ENCODE results near the gene RANBP10.

The RANBP10 gene

GRCh38 chr16:67825906-67826305, 19.5 kb upstream of the RANBP10 start:
- DNase-seq: no peak

DNA sequence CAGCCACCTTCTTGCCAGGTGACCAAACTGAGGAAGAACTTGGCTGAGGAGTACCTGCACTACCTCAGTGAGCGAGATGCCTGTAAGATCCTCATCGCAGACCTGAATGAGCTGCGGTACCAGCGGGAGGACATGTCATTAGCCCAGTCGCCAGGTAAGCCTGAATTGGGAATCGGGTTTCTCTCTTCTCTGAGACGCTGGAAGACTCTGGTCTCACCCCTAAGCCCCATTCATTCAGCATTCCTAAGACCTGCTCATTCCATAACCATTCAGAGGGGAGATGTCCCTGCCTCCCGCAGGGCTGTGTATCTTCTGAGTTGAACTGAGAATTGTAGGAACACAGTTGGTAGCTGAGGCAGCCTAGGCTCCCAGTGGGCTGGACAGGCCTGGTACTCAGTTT, 18.8 kb upstream of the RANBP10 start:
- DNase-seq: no peak

- no peak for DNase-seq
These were observed 16.2 kb upstream of the RANBP10 start for GRCh38 chr16:67822511-67822910.

DNA sequence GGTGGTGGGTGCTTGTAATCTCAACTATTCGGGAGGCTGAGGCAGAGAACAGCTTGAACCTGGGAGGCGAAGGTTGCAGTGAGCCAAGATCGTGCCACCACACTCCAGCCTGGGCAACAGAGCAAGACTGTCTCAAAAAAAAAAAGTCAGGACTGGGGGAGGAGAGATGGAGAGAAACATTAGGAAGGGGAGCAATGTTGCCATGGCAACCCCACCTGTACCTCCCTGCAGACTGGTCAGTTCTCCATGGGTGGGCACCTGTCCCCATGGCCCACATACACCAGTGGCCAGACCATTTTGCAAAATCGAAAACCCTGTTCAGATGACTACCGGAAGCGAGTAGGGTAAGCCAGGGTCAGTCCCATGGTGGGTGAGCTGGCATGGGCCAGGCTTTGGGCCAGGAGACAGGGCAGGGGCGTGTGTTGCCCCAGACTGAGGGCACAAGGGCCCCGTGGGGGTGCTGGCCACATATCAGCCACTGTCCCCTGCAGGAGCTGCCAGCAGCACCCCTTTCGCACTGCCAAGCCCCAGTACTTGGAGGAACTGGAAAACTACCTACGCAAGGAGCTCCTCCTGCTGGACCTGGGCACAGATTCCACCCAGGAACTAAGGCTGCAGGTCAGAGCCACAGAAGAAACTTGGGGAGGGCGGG, 14.4 kb upstream of the RANBP10 start:
- DNase-seq: no peak

GRCh38 chr16:67814567-67814966, 8.2 kb upstream of the RANBP10 start:
- no peak for DNase-seq

- no peak for DNase-seq
These were observed 5.5 kb upstream of the RANBP10 start for GRCh38 chr16:67811899-67812298.

GRCh38 chr16:67807148-67807682, 855 bp upstream of the RANBP10 start:
- no peak for DNase-seq

DNA sequence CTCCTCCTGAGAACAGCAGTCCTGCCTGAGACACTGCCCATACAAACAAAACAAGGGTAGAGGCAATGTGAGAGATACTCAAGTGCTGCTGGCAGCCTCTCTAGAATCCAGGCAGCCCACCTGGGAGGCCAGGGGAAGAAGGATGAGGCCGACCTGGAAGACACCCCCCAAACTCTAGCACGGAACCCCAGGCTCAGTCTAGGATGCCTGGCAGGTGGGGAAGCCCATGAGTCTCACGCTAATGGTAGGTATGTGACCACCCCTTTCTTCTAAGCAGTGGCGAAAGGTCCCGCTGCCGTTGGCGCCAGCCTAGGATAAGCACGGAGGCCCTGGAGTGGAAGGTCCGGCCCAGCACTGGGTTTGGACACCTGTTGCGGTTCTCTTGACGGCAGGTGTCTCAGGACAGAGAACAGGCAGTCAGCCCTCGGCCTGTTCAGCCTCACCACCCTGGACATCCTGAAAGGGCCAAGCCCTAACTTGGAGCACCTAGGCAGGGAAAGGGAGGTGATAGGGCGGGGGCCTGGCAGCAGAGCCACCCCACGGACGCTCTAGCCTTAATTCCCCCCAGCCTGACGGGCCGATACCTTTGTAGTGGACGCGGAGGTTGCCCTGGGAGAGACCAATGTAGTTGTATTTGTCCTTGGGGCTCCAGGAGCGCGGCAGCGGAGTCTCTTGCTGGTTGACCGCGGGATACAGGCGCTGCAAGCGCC, 487 bp downstream of the RANBP10 start:
- no peak for DNase-seq

DNA sequence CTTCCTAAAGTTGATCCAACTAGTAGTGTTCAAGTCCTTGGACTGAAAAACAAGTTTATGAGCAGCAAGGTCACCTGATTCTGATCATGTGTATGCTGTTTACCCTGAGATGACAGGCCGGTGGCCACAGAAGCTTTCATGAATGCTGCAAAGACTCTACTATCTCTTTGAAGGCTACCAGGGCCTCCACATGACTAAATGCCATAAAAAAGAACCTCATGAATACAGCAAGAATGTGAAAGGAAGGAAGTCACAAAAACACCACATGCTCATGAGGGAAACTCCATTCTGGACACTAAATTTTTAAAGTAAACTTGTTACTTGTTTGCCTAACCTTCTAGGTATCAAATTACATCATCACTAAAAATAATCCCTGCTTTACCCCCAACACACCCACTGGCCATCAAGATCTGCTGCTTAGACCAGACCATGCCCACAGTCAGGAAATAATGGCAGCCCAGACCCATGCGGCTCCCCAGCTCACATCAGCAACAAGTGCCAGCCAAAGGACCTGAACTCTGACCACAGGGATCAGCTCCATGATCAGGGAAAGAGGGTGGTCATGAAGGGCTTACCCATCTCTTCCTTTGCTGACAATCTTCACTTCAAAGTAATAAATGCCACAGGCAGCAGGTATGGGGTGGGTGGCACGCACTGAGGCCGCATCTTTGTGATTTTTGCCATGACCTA, 1.4 kb downstream of the RANBP10 start:
- DNase-seq: no peak

DNA sequence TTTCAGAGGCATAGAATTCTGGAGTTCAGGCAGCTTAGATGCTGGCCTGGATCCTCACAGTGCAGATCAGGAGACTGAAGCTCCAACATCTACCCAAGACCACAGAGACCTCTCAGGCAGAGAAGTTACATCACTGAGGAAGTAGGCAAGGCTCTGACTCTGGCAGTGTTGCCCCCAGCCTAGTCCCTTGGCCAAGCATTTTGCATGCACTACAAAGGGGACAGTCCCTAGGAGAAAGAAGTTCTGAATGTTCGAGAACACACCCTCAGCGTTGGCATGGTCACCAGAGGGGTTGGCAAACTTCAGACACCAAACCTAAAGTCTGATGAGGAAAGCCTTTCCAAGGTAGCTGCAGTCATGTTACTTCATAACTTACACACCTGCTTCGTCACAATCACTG, 2.5 kb downstream of the RANBP10 start:
- no peak for DNase-seq

DNA sequence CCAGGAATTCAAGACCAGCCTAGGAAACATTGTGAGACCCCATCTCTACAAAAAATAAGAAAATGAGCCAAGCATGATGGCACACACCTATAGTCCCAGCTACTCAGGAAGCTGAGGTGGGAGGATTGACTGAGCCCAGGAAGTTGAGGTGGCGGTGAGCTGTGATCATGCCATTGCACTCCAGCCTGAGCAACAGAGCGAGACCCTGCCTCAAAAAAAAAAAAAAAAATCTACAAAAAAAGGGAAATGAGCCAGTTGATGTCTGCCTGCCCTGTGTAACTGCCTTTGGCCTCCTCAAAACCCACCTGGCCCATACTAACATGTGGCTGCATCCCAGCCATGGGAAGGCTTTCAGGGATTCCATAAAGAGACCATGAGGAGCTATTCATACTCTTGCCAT, 4.5 kb downstream of the RANBP10 start:
- DNase-seq: no peak

- no peak for DNase-seq
These were observed 5.1 kb downstream of the RANBP10 start for GRCh38 chr16:67801241-67801640.

GRCh38 chr16:67800338-67800926, 5.9 kb downstream of the RANBP10 start:
- no peak for DNase-seq

DNA sequence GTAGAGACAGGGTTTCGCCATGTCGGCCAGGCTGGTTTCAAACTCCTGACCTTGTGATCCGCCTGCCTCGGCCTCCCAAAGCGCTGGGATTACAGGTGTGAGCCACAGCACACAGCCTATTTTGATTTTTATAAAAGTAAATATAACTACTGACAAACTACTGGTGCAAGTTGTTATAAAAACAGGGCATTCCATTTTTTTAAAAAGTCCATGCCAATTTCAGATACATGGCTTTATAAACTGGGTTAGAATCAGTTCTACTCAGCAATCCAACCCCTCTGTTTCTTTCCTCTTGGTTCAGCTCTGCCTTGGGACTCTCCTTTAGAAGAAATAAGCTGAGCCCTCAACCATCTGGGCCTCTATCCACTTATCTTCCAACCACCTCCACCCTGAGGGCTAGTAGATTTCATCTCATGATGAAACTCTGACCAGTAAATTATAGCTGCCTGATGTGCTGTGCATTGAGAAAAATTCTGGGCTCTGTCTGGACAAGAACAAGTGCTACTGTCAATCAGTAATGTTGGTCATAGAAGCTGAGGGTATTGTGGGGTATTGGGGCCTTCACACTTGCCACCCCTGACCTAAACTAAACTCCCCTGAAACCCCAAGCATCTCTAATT, 10.2 kb downstream of the RANBP10 start:
- DNase-seq: no peak

DNA sequence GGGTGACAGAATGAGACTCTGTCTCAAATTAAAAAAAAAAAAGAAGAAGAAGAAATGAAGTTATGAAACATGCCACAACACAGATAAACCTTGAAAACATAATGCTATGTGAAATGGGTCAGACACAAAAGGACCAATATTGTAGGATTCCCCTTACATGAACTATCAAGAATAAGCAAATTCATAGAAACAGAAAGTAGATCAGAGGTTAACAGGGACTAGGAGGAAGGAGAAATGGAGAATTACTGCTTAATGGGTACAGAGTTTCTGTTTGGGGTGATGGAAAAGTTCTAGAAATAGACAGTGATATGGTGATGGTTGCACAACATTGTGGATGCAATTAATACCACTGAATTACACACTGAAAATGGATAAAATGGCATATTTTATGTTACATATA, 16.3 kb downstream of the RANBP10 start:
- no peak for DNase-seq

DNA sequence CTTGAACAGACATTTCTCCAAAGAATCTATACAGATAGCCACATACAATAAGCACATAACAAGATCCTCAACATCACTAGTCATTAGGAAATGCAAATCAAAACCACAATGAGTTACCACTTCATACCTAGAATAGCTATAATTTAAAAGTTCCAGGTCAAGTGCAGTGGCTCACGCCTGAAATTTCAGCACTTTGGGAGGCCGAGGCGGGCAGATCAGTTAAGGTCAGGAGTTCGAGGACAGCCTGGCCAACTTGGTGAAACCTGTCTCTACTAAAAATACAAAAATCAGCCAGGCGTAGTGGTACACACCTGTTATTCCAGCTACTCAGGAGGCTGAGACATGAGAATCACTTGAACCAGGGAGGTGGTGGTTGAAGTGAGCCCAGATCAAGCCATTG, 19.9 kb downstream of the RANBP10 start:
- no peak for DNase-seq

DNA sequence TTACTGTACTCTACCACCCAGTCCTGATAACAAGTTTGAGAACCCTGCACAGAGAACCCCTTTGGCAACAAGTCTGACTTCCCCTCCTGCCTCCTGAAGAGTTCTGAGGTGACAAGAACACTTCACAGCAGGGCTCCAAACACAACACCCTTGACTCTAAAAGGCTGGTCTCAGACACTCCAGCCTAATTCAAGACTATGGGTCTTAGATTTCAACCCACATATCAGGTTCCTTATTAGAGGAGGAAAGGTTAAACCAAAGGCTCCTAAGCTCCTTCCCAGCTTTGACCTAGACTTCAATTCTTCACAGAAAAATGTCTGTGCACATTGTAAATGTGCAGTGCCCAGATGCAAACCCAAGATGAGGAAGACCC, 23.0 kb downstream of the RANBP10 start:
- DNase-seq: no peak

- DNase-seq: no peak
These were observed 23.6 kb downstream of the RANBP10 start for GRCh38 chr16:67782567-67783352.

- no peak for DNase-seq
These were observed 24.8 kb downstream of the RANBP10 start for GRCh38 chr16:67781565-67781921.

GRCh38 chr16:67780847-67781564, 25.4 kb downstream of the RANBP10 start:
- no peak for DNase-seq

- no peak for DNase-seq
These were observed 26.9 kb downstream of the RANBP10 start for GRCh38 chr16:67779256-67780014.

Data from activated CD4-positive, alpha-beta T cell treated with anti-CD3 and anti-CD28 coated beads for 1 hour (primary cell).